Measurements from ENCODE around the gene MOCOS. TPM values are rescaled to one million over a fixed set of nuclear protein-coding genes. Genes with fewer than 3 reads are reported as not detected.
A peak's percentile ranks its signal among the peaks of the same experiment; 100 is the strongest.

The MOCOS gene
- total RNA-seq, 1 experiment from 2014 or later: 3.0 TPM

DNA sequence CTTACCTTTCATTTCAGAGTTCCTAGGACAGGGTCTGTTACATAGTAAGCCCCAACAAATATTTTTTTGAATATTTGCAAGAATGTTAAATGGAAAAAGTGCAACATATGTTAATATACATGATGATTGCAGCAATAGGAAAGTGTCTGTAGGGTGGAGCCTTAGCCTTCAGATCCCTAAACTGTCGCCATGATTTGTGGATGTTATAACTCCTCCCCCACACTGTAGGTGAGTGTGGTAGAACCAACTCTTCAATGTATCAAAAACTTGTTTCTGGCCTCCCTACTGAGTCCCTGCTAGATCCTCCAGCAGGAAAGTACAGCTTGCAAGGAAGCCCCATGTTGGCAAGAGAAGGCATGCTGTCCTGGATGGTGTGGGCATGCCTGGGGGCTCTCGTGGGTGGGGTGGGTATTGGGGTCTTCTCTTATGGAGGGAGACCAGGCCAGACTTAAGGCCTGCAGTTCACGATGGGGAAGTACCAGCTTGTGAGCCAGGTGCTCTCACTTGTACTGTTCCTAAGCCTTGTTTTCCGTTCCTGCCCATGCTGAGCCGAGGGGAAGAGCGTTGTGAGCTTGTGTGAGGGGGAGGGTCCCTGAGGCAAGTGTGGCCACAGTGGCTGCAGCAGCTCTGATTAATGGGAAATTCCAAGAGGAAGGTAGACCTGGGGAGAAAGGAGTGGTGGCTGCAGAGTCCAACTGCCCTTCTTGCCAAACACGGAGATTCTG lies 121.6 kb downstream of the MOCOS start:
- Histone ChIP-seq H3K27me3 (ENCODE audit: control insufficient read depth, insufficient read depth, low read length) (no peaks in the 10 kb centered on the region), H3K9me3 (ENCODE audit: control insufficient read depth, insufficient read depth, low read depth, low read length) (no peaks in the 10 kb centered on the region), H3K36me3 (ENCODE audit: control insufficient read depth, insufficient read depth, low read length) (no peaks in the 10 kb centered on the region), H3K4me1 (ENCODE audit: control insufficient read depth, insufficient read depth, low read length) (peaks cover 61% of the 10 kb centered on the region), H3K27ac (ENCODE audit: low read length) (peak overlapping the region; percentile 85), H3K4me3 (ENCODE audit: low read depth in 2 of 2, low read length in 2 of 2) (peak overlapping the region; percentile 28 to 43)
- TF ChIP-seq, protein P1, sequence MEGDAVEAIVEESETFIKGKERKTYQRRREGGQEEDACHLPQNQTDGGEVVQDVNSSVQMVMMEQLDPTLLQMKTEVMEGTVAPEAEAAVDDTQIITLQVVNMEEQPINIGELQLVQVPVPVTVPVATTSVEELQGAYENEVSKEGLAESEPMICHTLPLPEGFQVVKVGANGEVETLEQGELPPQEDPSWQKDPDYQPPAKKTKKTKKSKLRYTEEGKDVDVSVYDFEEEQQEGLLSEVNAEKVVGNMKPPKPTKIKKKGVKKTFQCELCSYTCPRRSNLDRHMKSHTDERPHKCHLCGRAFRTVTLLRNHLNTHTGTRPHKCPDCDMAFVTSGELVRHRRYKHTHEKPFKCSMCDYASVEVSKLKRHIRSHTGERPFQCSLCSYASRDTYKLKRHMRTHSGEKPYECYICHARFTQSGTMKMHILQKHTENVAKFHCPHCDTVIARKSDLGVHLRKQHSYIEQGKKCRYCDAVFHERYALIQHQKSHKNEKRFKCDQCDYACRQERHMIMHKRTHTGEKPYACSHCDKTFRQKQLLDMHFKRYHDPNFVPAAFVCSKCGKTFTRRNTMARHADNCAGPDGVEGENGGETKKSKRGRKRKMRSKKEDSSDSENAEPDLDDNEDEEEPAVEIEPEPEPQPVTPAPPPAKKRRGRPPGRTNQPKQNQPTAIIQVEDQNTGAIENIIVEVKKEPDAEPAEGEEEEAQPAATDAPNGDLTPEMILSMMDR (IDR thresholded peaks at IDR 0.05): no peak
- no peak for TF ChIP-seq TCF7L2 (IDR thresholded peaks at IDR 0.05; ENCODE audit: low read depth, low read length)
- no peak for TF ChIP-seq SIN3A (IDR thresholded peaks at IDR 0.05; ENCODE audit: borderline replicate concordance, insufficient read depth, low read depth, low read length)
- TF ChIP-seq REST (IDR thresholded peaks at IDR 0.05; ENCODE audit: insufficient read depth in 1 of 2, low read depth in 2 of 2, low read length in 1 of 2): no peak
- no peak for TF ChIP-seq POLR2AphosphoS5 (IDR thresholded peaks at IDR 0.05; ENCODE audit: low read depth, low read length)
- ChIA-PET CTCF (no interaction called here), POLR2A (interaction anchor here (0.6 kb wide), 1 partner anchor 264 kb away, joined by 4 read pairs; no protein-coding TSS in a partner anchor)
- in situ Hi-C loops (cut with HindIII; ENCODE audit: low pct_unique_long_range_greater_than_20kb, low sequenced_read_pairs) (no loop called here), intact Hi-C loops (cut with micrococcal nuclease; ENCODE audit: unreplicated experiment) (no loop called here)
- no peak for DNase-seq (ENCODE audit: low read depth, low spot score)
- peak; percentile 75 for ATAC-seq
- no TSS peak for BruUV-seq (replicated peaks)

- Histone ChIP-seq H3K4me1 (ENCODE audit: control insufficient read depth, insufficient read depth, low read length) (peaks cover 64% of the 10 kb centered on the region), H3K9me3 (ENCODE audit: control insufficient read depth, insufficient read depth, low read depth, low read length) (no peaks in the 10 kb centered on the region), H3K36me3 (ENCODE audit: control insufficient read depth, insufficient read depth, low read length) (no peaks in the 10 kb centered on the region), H3K4me3 (ENCODE audit: low read depth in 2 of 2, low read length in 2 of 2) (peak overlapping the region; percentile 28 to 43), H3K27me3 (ENCODE audit: control insufficient read depth, insufficient read depth, low read length) (no peaks in the 10 kb centered on the region), H3K27ac (ENCODE audit: low read length) (peak overlapping the region; percentile 85)
- intact Hi-C loops (cut with micrococcal nuclease; ENCODE audit: unreplicated experiment) (no loop called here), in situ Hi-C loops (cut with HindIII; ENCODE audit: low pct_unique_long_range_greater_than_20kb, low sequenced_read_pairs) (no loop called here)
- DNase-seq (ENCODE audit: low read depth, low spot score) (peak; percentile 77), ATAC-seq (peak; percentile 91)
- ChIA-PET POLR2A (no interaction called here), CTCF (interaction anchor here (0.5 kb wide), 1 partner anchor 12 kb away, joined by 3 read pairs; the partner anchor contains the start of gene FHOD3)
- 0 out of 2 replicates have a peak, but pooled peaks have one; percentile 33 for TF ChIP-seq TCF7L2 (IDR thresholded peaks at IDR 0.05; ENCODE audit: low read depth, low read length)
- no peak for TF ChIP-seq POLR2AphosphoS5 (IDR thresholded peaks at IDR 0.05; ENCODE audit: low read depth, low read length)
- BruUV-seq (replicated peaks): no TSS peak
Measured at GRCh38 chr18:36309436-36310391, 122.4 kb downstream of the MOCOS start.
